GM21717 (cell line): ENCODE data around the gene ASGR2.

Experiments used
- ATAC-seq: cut with Tn5 transposase; IDR thresholded peaks from one replicate; pipeline ENCODE4 v1.9.1; 2021; ENCODE audit warnings: mild to moderate bottlenecking, moderate library complexity; ENCODE audit not compliant: unreplicated experiment

ASGR2 gene

GRCh38 chr17:7068268-7068667, 46.4 kb downstream of the ASGR2 start:
- ATAC-seq = no peak

GRCh38 chr17:7067198-7067597, 47.4 kb downstream of the ASGR2 start:
- ATAC-seq = no peak

GRCh38 chr17:7064261-7064660, 50.4 kb downstream of the ASGR2 start:
- no peak for ATAC-seq

GRCh38 chr17:7063518-7064094, 51.0 kb downstream of the ASGR2 start:
- ATAC-seq = no peak

- ATAC-seq = no peak
Measured at GRCh38 chr17:7060165-7060891, 54.3 kb downstream of the ASGR2 start.

GRCh38 chr17:7058831-7059447, 55.7 kb downstream of the ASGR2 start:
- no peak for ATAC-seq

- no peak for ATAC-seq
Measured at GRCh38 chr17:7056386-7056785, 58.2 kb downstream of the ASGR2 start.
